Astrocyte of the cerebellum (primary cell): ENCODE results near the gene STMN3.

Experiments
- DNase-seq: peaks from one replicate; pipeline ENCODE4 v3.0.0-alpha.2; 2011; ENCODE audit warnings: low read depth
- H3K4me3 ChIP-seq: 2 replicates; pipeline ENCODE4 v1.5.1; 2011; ENCODE audit warnings: mild to moderate bottlenecking, low read depth, low read length, moderate library complexity
- in situ Hi-C: cut with HindIII; loops from 2 replicates; pipeline ENCODE4 v1.10.0; 2017; ENCODE audit warnings: low sequenced_read_pairs
- TF ChIP-seq, protein P1 (sequence below): IDR thresholded peaks from 2 replicates; pipeline ENCODE4 v1.5.1; 2012; ENCODE audit warnings: low read length, low read depth, moderate library complexity, mild to moderate bottlenecking; ENCODE audit errors: missing control alignments

The STMN3 gene

GRCh38 chr20:63627129-63627750, 26.0 kb downstream of the STMN3 start:
- DNase-seq: peak; percentile 80
- in situ Hi-C loops: no loop called here
- H3K4me3 ChIP-seq: peak overlapping the region; percentile 96
- TF ChIP-seq, protein P1, sequence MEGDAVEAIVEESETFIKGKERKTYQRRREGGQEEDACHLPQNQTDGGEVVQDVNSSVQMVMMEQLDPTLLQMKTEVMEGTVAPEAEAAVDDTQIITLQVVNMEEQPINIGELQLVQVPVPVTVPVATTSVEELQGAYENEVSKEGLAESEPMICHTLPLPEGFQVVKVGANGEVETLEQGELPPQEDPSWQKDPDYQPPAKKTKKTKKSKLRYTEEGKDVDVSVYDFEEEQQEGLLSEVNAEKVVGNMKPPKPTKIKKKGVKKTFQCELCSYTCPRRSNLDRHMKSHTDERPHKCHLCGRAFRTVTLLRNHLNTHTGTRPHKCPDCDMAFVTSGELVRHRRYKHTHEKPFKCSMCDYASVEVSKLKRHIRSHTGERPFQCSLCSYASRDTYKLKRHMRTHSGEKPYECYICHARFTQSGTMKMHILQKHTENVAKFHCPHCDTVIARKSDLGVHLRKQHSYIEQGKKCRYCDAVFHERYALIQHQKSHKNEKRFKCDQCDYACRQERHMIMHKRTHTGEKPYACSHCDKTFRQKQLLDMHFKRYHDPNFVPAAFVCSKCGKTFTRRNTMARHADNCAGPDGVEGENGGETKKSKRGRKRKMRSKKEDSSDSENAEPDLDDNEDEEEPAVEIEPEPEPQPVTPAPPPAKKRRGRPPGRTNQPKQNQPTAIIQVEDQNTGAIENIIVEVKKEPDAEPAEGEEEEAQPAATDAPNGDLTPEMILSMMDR: no peak

- TF ChIP-seq, protein P1: no peak
- H3K4me3 ChIP-seq: peak within 1 kb of the TSS; percentile 96
- no peak for DNase-seq
- in situ Hi-C loops: no loop called here
Observed at GRCh38 chr20:63626424-63627128, 26.6 kb downstream of the STMN3 start, which contains the start of gene GMEB2. GMEB2 (minus strand) TSS chr20:63627101; CDS start chr20:63619397, 7,704 bp downstream.

GRCh38 chr20:63625771-63626423, 27.3 kb downstream of the STMN3 start:
- TF ChIP-seq, protein P1: no peak
- in situ Hi-C loops: no loop called here
- H3K4me3 ChIP-seq: peak overlapping the region; percentile 78
- no peak for DNase-seq

DNA sequence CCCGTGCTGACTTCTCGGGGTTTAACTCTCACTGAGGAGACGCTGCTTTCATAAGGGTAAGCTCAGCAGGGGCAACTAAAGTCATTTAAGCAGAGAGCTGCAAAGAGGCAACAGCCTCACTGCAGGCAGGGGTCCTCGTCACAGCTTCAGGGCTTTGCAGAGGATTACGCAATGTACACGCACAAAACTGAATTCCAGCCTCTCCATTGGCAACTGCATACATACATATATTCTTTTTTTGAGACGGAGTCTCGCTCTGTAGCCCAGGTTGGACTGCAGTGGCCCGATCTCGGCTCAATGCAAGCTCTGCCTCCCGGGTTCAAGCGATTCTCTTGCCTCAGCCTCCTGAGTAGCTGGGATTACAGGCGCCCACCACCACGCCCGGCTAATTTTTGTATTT, 28.7 kb downstream of the STMN3 start:
- in situ Hi-C loops: no loop called here
- no peak for DNase-seq
- TF ChIP-seq, protein P1: peak; percentile 13
- H3K4me3 ChIP-seq: no peak overlapping the region

- no peak for DNase-seq
- in situ Hi-C loops: no loop called here
- TF ChIP-seq, protein P1: no peak
- no peak overlapping the region for H3K4me3 ChIP-seq
Observed at GRCh38 chr20:63622732-63623131, 30.5 kb downstream of the STMN3 start.

- no peak overlapping the region for H3K4me3 ChIP-seq
- in situ Hi-C loops: no loop called here
- TF ChIP-seq, protein P1: no peak
- DNase-seq: no peak
Observed at GRCh38 chr20:63622096-63622495, 31.1 kb downstream of the STMN3 start.
